ENCODE measurements around the gene SAP30.

DNA sequence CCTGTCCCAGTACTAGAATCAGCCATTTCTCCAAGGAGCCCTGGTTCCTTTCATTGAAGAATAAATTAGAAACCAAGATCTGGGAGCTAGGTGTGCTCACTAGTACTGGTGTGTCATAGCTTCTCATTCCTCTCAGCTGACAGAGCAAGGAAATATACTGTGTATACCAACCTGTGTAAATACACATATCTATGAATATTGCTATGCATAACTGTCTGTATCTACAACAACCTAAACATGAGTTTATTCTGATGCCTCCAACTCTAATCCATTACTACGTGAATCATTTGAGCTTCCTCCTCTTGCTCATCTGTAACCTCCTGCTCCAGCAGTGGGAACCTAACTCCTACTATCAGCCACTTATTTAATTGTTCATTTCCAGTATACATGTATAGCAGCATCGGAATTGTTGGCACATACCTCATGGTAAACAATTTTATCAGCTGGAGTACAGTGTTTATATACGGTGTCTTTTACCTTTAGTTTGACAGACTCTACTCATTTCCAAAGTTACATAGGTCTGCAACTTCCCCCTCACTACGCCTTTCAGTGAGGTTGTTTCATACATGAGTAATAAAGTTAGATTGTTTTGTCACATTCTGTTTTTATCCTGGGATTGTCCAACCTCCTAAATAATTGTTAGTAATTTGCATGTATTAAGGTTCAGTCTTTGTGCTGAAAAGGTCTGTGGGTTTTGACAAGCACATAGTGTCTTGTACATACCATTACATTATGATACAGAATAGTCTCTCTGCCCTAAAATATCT lies 35.3 kb downstream of the SAP30 start:
- TF ChIP-seq, protein P1, sequence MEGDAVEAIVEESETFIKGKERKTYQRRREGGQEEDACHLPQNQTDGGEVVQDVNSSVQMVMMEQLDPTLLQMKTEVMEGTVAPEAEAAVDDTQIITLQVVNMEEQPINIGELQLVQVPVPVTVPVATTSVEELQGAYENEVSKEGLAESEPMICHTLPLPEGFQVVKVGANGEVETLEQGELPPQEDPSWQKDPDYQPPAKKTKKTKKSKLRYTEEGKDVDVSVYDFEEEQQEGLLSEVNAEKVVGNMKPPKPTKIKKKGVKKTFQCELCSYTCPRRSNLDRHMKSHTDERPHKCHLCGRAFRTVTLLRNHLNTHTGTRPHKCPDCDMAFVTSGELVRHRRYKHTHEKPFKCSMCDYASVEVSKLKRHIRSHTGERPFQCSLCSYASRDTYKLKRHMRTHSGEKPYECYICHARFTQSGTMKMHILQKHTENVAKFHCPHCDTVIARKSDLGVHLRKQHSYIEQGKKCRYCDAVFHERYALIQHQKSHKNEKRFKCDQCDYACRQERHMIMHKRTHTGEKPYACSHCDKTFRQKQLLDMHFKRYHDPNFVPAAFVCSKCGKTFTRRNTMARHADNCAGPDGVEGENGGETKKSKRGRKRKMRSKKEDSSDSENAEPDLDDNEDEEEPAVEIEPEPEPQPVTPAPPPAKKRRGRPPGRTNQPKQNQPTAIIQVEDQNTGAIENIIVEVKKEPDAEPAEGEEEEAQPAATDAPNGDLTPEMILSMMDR (optimal IDR thresholded peaks at IDR 0.05 in 1 of 3, IDR thresholded peaks at IDR 0.05 in 1 of 3, conservative IDR thresholded peaks at IDR 0.05 in 1 of 3; ENCODE audit: extremely low read depth in 1 of 3, insufficient read depth in 2 of 3, low read length in 3 of 3) = no peak
- no peak for TF ChIP-seq EZH2 (IDR thresholded peaks at IDR 0.05; ENCODE audit: low read length)

All from keratinocyte (primary cell).